ENCODE measurements around the gene NDUFC2.
"Not testable (repeated sequence)": the region's sequence is repeated elsewhere in the genome, so short reads cannot be mapped to it uniquely, and the experiment has no call there.

Gene NDUFC2

GRCh38 chr11:78059749-78060328 lies 19.8 kb downstream of the NDUFC2 start:
- H3K4me3 ChIP-seq (ENCODE audit: insufficient read depth in 1 of 2, low read depth in 1 of 2, low read length in 2 of 2); H3K4me1 ChIP-seq (ENCODE audit: control insufficient read depth, insufficient read depth, low read depth, low read length); H3K36me3 ChIP-seq (ENCODE audit: control insufficient read depth in 1 of 2, insufficient read depth in 2 of 2, low read depth in 1 of 2, low read length in 2 of 2); H3K18ac ChIP-seq (ENCODE audit: low read depth in 1 of 2, low read length in 2 of 2); H3K23ac ChIP-seq (ENCODE audit: low read length in 2 of 2); H2AFZ ChIP-seq (ENCODE audit: low read depth, low read length); H2BK12ac ChIP-seq (ENCODE audit: low read length in 2 of 2); H3K9me3 ChIP-seq (ENCODE audit: control insufficient read depth, low read length); H3K4ac ChIP-seq (ENCODE audit: low read depth in 1 of 2, low read length in 2 of 2); H2BK15ac ChIP-seq (ENCODE audit: low read depth, poor library complexity, severe bottlenecking); H3K9ac ChIP-seq (ENCODE audit: low read length); H2AK5ac ChIP-seq (ENCODE audit: low read length, severe bottlenecking); DNase-seq; H4K91ac ChIP-seq (ENCODE audit: low read length); H4K8ac ChIP-seq (ENCODE audit: low read length); H3K27ac ChIP-seq (ENCODE audit: low read length, poor library complexity, severe bottlenecking); H2BK5ac ChIP-seq (ENCODE audit: low read depth, low read length, poor library complexity, severe bottlenecking); H3K79me1 ChIP-seq (replicated peaks; ENCODE audit: low read length, poor library complexity, severe bottlenecking); H3K4me2 ChIP-seq (ENCODE audit: low read length, poor library complexity, severe bottlenecking); H2BK120ac ChIP-seq (ENCODE audit: low read depth, low read length); H3K14ac ChIP-seq (ENCODE audit: low read length in 2 of 2); H3K27me3 ChIP-seq (ENCODE audit: control insufficient read depth in 1 of 2, insufficient read depth in 1 of 2, low read length in 2 of 2): not testable (repeated sequence)
- WGBS = 98% methylated on average over 6 of the region's 9 CpGs

GRCh38 chr11:78057462-78058055 lies 22.1 kb downstream of the NDUFC2 start:
- Histone ChIP-seq H3K18ac (ENCODE audit: low read depth in 1 of 2, low read length in 2 of 2) (no peak overlapping the region), H4K8ac (ENCODE audit: low read length) (no peak overlapping the region), H4K91ac (ENCODE audit: low read length) (peak overlapping the region; percentile 15), H3K4me2 (ENCODE audit: low read length, poor library complexity, severe bottlenecking) (no peak overlapping the region), H3K23ac (ENCODE audit: low read length in 2 of 2) (no peak overlapping the region), H3K27me3 (ENCODE audit: control insufficient read depth in 1 of 2, insufficient read depth in 1 of 2, low read length in 2 of 2) (no peaks in the 10 kb centered on the region), H3K9me3 (ENCODE audit: control insufficient read depth, low read length) (no peaks in the 10 kb centered on the region), H2BK12ac (ENCODE audit: low read length in 2 of 2) (no peak overlapping the region), H3K4ac (ENCODE audit: low read depth in 1 of 2, low read length in 2 of 2) (no peak overlapping the region), H3K27ac (ENCODE audit: low read length, poor library complexity, severe bottlenecking) (no peak overlapping the region), H3K79me1 (replicated peaks; ENCODE audit: low read length, poor library complexity, severe bottlenecking) (no peaks in the 10 kb centered on the region), H3K9ac (ENCODE audit: low read length) (no peak overlapping the region), H3K4me1 (ENCODE audit: control insufficient read depth, insufficient read depth, low read depth, low read length) (no peaks in the 10 kb centered on the region), H2AFZ (ENCODE audit: low read depth, low read length) (no peak overlapping the region), H3K36me3 (ENCODE audit: control insufficient read depth in 1 of 2, insufficient read depth in 2 of 2, low read depth in 1 of 2, low read length in 2 of 2) (no peaks in the 10 kb centered on the region), H2BK5ac (ENCODE audit: low read depth, low read length, poor library complexity, severe bottlenecking) (no peak overlapping the region), H2BK120ac (ENCODE audit: low read depth, low read length) (no peak overlapping the region), H3K14ac (ENCODE audit: low read length in 2 of 2) (no peak overlapping the region), H2AK5ac (ENCODE audit: low read length, severe bottlenecking) (no peak overlapping the region), H2BK15ac (ENCODE audit: low read depth, poor library complexity, severe bottlenecking) (no peak overlapping the region), H3K4me3 (ENCODE audit: insufficient read depth in 1 of 2, low read depth in 1 of 2, low read length in 2 of 2) (no peak overlapping the region)
- DNase-seq = no peak
- WGBS = 85% methylated on average over 9 of the region's 10 CpGs

- H2AK5ac ChIP-seq (ENCODE audit: low read length, severe bottlenecking) = no peak overlapping the region
- no peak overlapping the region for H3K27ac ChIP-seq (ENCODE audit: low read length, poor library complexity, severe bottlenecking)
- DNase-seq = no peak
- peaks cover 2% of the 10 kb centered on the region for H3K4me1 ChIP-seq (ENCODE audit: control insufficient read depth, insufficient read depth, low read depth, low read length)
- H3K23ac ChIP-seq (ENCODE audit: low read length in 2 of 2) = no peak overlapping the region
- whole genome bisulfite sequencing = 81% methylated on average over 3 of the region's 3 CpGs
- no peaks in the 10 kb centered on the region for H3K27me3 ChIP-seq (ENCODE audit: control insufficient read depth in 1 of 2, insufficient read depth in 1 of 2, low read length in 2 of 2)
- H3K9ac ChIP-seq (ENCODE audit: low read length) = no peak overlapping the region
- no peak overlapping the region for H2AFZ ChIP-seq (ENCODE audit: low read depth, low read length)
- no peaks in the 10 kb centered on the region for H3K79me1 ChIP-seq (replicated peaks; ENCODE audit: low read length, poor library complexity, severe bottlenecking)
- H2BK120ac ChIP-seq (ENCODE audit: low read depth, low read length) = no peak overlapping the region
- no peak overlapping the region for H2BK12ac ChIP-seq (ENCODE audit: low read length in 2 of 2)
- no peak overlapping the region for H2BK5ac ChIP-seq (ENCODE audit: low read depth, low read length, poor library complexity, severe bottlenecking)
- H4K8ac ChIP-seq (ENCODE audit: low read length) = no peak overlapping the region
- no peak overlapping the region for H3K18ac ChIP-seq (ENCODE audit: low read depth in 1 of 2, low read length in 2 of 2)
- no peaks in the 10 kb centered on the region for H3K36me3 ChIP-seq (ENCODE audit: control insufficient read depth in 1 of 2, insufficient read depth in 2 of 2, low read depth in 1 of 2, low read length in 2 of 2)
- no peak overlapping the region for H3K4ac ChIP-seq (ENCODE audit: low read depth in 1 of 2, low read length in 2 of 2)
- no peaks in the 10 kb centered on the region for H3K9me3 ChIP-seq (ENCODE audit: control insufficient read depth, low read length)
- no peak overlapping the region for H3K4me3 ChIP-seq (ENCODE audit: insufficient read depth in 1 of 2, low read depth in 1 of 2, low read length in 2 of 2)
- no peak overlapping the region for H3K4me2 ChIP-seq (ENCODE audit: low read length, poor library complexity, severe bottlenecking)
- no peak overlapping the region for H3K14ac ChIP-seq (ENCODE audit: low read length in 2 of 2)
- no peak overlapping the region for H2BK15ac ChIP-seq (ENCODE audit: low read depth, poor library complexity, severe bottlenecking)
- no peak overlapping the region for H4K91ac ChIP-seq (ENCODE audit: low read length)
Observed at GRCh38 chr11:78056093-78056492, 23.6 kb downstream of the NDUFC2 start.

GRCh38 chr11:78054971-78055370 lies 24.7 kb downstream of the NDUFC2 start:
- H3K79me1 ChIP-seq (replicated peaks; ENCODE audit: low read length, poor library complexity, severe bottlenecking) = no peaks in the 10 kb centered on the region
- no peak overlapping the region for H3K4ac ChIP-seq (ENCODE audit: low read depth in 1 of 2, low read length in 2 of 2)
- no peak overlapping the region for H4K8ac ChIP-seq (ENCODE audit: low read length)
- H3K4me2 ChIP-seq (ENCODE audit: low read length, poor library complexity, severe bottlenecking) = no peak overlapping the region
- H3K23ac ChIP-seq (ENCODE audit: low read length in 2 of 2) = no peak overlapping the region
- H3K18ac ChIP-seq (ENCODE audit: low read depth in 1 of 2, low read length in 2 of 2) = no peak overlapping the region
- H2BK120ac ChIP-seq (ENCODE audit: low read depth, low read length) = no peak overlapping the region
- no peak overlapping the region for H3K27ac ChIP-seq (ENCODE audit: low read length, poor library complexity, severe bottlenecking)
- H3K9ac ChIP-seq (ENCODE audit: low read length) = no peak overlapping the region
- H3K9me3 ChIP-seq (ENCODE audit: control insufficient read depth, low read length) = no peaks in the 10 kb centered on the region
- no peak overlapping the region for H2BK12ac ChIP-seq (ENCODE audit: low read length in 2 of 2)
- DNase-seq = no peak
- H4K91ac ChIP-seq (ENCODE audit: low read length) = no peak overlapping the region
- H3K36me3 ChIP-seq (ENCODE audit: control insufficient read depth in 1 of 2, insufficient read depth in 2 of 2, low read depth in 1 of 2, low read length in 2 of 2) = no peaks in the 10 kb centered on the region
- no peak overlapping the region for H3K4me3 ChIP-seq (ENCODE audit: insufficient read depth in 1 of 2, low read depth in 1 of 2, low read length in 2 of 2)
- no peak overlapping the region for H2AFZ ChIP-seq (ENCODE audit: low read depth, low read length)
- no peak overlapping the region for H2BK5ac ChIP-seq (ENCODE audit: low read depth, low read length, poor library complexity, severe bottlenecking)
- H3K14ac ChIP-seq (ENCODE audit: low read length in 2 of 2) = no peak overlapping the region
- peaks cover 3% of the 10 kb centered on the region for H3K4me1 ChIP-seq (ENCODE audit: control insufficient read depth, insufficient read depth, low read depth, low read length)
- H2AK5ac ChIP-seq (ENCODE audit: low read length, severe bottlenecking) = no peak overlapping the region
- no peaks in the 10 kb centered on the region for H3K27me3 ChIP-seq (ENCODE audit: control insufficient read depth in 1 of 2, insufficient read depth in 1 of 2, low read length in 2 of 2)
- H2BK15ac ChIP-seq (ENCODE audit: low read depth, poor library complexity, severe bottlenecking) = no peak overlapping the region
- 93% methylated on average over 4 of the region's 4 CpGs for WGBS

Measured in mesenchymal stem cell (in vitro differentiated cells and primary cell).